Keratinocyte (primary cell): ENCODE results near the gene MTSS2. TPM values are rescaled to one million over a fixed set of nuclear protein-coding genes. Genes with fewer than 3 reads are reported as not detected.
A peak's percentile ranks its signal among the peaks of the same experiment; 100 is the strongest.

Experiments used
- DNase-seq: peaks from one replicate; pipeline ENCODE4 v3.0.0-alpha.2; 2011; ENCODE audit warnings: low read depth, missing footprints, low spot score
- FAIRE-seq: peaks from 2 replicates; lab custom pipeline; 2011; peaks lifted over from hg19 to GRCh38; lab: Jason Lieb, UNC
- H2AFZ ChIP-seq: 2 replicates; pipeline ENCODE4 v1.6.0; 2012; ENCODE audit warnings: low read length, control low read depth, inconsistent platforms; ENCODE audit not compliant: control insufficient read depth
- H3K27ac ChIP-seq: 2 replicates; pipeline ENCODE4 v1.5.1; 2011; ENCODE audit warnings: low read length; ENCODE audit not compliant: control insufficient read depth, insufficient read depth
- H3K27me3 ChIP-seq: 3 replicates; pipeline ENCODE4 v1.6.0; 2011; ENCODE audit warnings: low read length; ENCODE audit not compliant: control insufficient read depth, insufficient read depth; ENCODE audit errors: extremely low read depth
- H3K36me3 ChIP-seq, 2 experiments: 2 replicates in 1 of 2; 3 replicates in 1 of 2; pipeline ENCODE4 v1.5.1; 2011; ENCODE audit warnings: low read length in 2 of 2, mild to moderate bottlenecking in 1 of 2; ENCODE audit not compliant: control insufficient read depth in 2 of 2, insufficient read depth in 2 of 2; ENCODE audit errors: extremely low read depth in 1 of 2
- H3K4me1 ChIP-seq: 3 replicates; pipeline ENCODE4 v1.5.1; 2011; ENCODE audit warnings: low read length; ENCODE audit not compliant: control insufficient read depth, insufficient read depth; ENCODE audit errors: extremely low read depth
- H3K4me2 ChIP-seq: 3 replicates; pipeline ENCODE4 v1.6.0; 2011; ENCODE audit warnings: low read depth, low read length; ENCODE audit not compliant: control insufficient read depth, insufficient read depth; ENCODE audit errors: extremely low read depth
- H3K4me3 ChIP-seq, 3 experiments: fragments of 200-600 bp in 1 of 3; sonication (generic) in 1 of 3; 2 replicates in 2 of 3; 3 replicates in 1 of 3; pipeline ENCODE4 v1.5.1; 2011 to 2016; ENCODE audit warnings: low read length in 3 of 3, mild to moderate bottlenecking in 3 of 3, control low read depth in 2 of 3, inconsistent platforms in 1 of 3, low read depth in 1 of 3, mixed read lengths in 1 of 3, mixed run types in 1 of 3, moderate library complexity in 1 of 3; ENCODE audit not compliant: control insufficient read depth in 2 of 3, insufficient read depth in 2 of 3; ENCODE audit errors: extremely low read depth in 1 of 3
- H3K79me2 ChIP-seq: 2 replicates; pipeline ENCODE4 v1.6.0; 2012; ENCODE audit warnings: low read length; ENCODE audit not compliant: control insufficient read depth, insufficient read depth
- H3K9ac ChIP-seq: 3 replicates; pipeline ENCODE4 v1.6.0; 2011; ENCODE audit warnings: low read length; ENCODE audit not compliant: control insufficient read depth, insufficient read depth; ENCODE audit errors: extremely low read depth
- H3K9me1 ChIP-seq: 3 replicates; pipeline ENCODE4 v1.6.0; 2011; ENCODE audit warnings: low read length; ENCODE audit not compliant: control insufficient read depth, insufficient read depth; ENCODE audit errors: extremely low read depth
- H3K9me3 ChIP-seq: 2 replicates; pipeline ENCODE4 v1.5.1; 2012; ENCODE audit warnings: low read depth, low read length; ENCODE audit not compliant: control insufficient read depth
- H4K20me1 ChIP-seq: 3 replicates; pipeline ENCODE4 v1.6.0; 2011; ENCODE audit warnings: low read length; ENCODE audit not compliant: control insufficient read depth, insufficient read depth; ENCODE audit errors: extremely low read depth
- EZH2 ChIP-seq: IDR thresholded peaks from one replicate; pipeline ENCODE4 v1.6.1; 2012; ENCODE audit warnings: inconsistent platforms, mild to moderate bottlenecking, low read length, moderate library complexity
- dilution Hi-C: fragments of 300-500 bp; cut with MboI; formaldehyde crosslinking; loops from one replicate; pipeline ENCODE4 v1.7.0; 2020; ENCODE audit warnings: low sequenced_read_pairs; ENCODE audit not compliant: extremely low pct_ligation_motif_present
- polyA plus RNA-seq, 5 experiments: library from polyadenylated mRNA; depleted of rRNA in 3 of 5; stranded (reverse) in 3 of 5; stranded (forward) in 1 of 5; unstranded in 1 of 5; fragments of >200 nt; gene quantifications; 1 replicate in 1 of 5; 2 replicates in 3 of 5; 3 replicates in 1 of 5; pipeline versions ENCODE4 v1.2.1 to v1.2.3, GENCODE V29; 2011 to 2012; ENCODE audit warnings: missing spikeins in 2 of 5, low read depth in 1 of 5, low replicate concordance in 1 of 5
- TF ChIP-seq, protein P1 (sequence below), 3 experiments: IDR thresholded peaks in 1 of 3; conservative IDR thresholded peaks in 1 of 3; optimal IDR thresholded peaks in 1 of 3; 2 replicates in 2 of 3; 3 replicates in 1 of 3; pipeline versions ENCODE3 to v1.5.1; 2011; ENCODE audit warnings: low read length in 3 of 3, mild to moderate bottlenecking in 3 of 3, moderate library complexity in 2 of 3, control low read depth in 1 of 3, inconsistent platforms in 1 of 3; ENCODE audit not compliant: insufficient read depth in 2 of 3; ENCODE audit errors: extremely low read depth in 1 of 3

MTSS2 gene
- polyA plus RNA-seq, 1 donor (not counting 4 experiments of a cell fraction or from before 2014, with no cell fraction given) = 13.3 TPM

- no peaks in the 10 kb centered on the region for H4K20me1 ChIP-seq
- no peaks in the 10 kb centered on the region for H3K27me3 ChIP-seq
- H3K4me1 ChIP-seq = peaks cover 58% of the 10 kb centered on the region
- H3K9ac ChIP-seq = peak overlapping the region; percentile 44
- no peaks in the 10 kb centered on the region for H3K79me2 ChIP-seq
- peaks cover under 1 to 1% of the 10 kb centered on the region in 2 experiments for H3K36me3 ChIP-seq
- H2AFZ ChIP-seq = no peak overlapping the region
- FAIRE-seq = peak; percentile 96
- peak overlapping the region; percentile 39 for H3K27ac ChIP-seq
- peak overlapping the region; percentile 52 for H3K4me2 ChIP-seq
- dilution Hi-C loops = no loop called here
- DNase-seq = peak; percentile 77
- TF ChIP-seq, protein P1, sequence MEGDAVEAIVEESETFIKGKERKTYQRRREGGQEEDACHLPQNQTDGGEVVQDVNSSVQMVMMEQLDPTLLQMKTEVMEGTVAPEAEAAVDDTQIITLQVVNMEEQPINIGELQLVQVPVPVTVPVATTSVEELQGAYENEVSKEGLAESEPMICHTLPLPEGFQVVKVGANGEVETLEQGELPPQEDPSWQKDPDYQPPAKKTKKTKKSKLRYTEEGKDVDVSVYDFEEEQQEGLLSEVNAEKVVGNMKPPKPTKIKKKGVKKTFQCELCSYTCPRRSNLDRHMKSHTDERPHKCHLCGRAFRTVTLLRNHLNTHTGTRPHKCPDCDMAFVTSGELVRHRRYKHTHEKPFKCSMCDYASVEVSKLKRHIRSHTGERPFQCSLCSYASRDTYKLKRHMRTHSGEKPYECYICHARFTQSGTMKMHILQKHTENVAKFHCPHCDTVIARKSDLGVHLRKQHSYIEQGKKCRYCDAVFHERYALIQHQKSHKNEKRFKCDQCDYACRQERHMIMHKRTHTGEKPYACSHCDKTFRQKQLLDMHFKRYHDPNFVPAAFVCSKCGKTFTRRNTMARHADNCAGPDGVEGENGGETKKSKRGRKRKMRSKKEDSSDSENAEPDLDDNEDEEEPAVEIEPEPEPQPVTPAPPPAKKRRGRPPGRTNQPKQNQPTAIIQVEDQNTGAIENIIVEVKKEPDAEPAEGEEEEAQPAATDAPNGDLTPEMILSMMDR (optimal IDR thresholded peaks at IDR 0.05 in 1 of 3, IDR thresholded peaks at IDR 0.05 in 1 of 3, conservative IDR thresholded peaks at IDR 0.05 in 1 of 3; ENCODE audit: extremely low read depth in 1 of 3, insufficient read depth in 2 of 3, low read length in 3 of 3) = no peak
- TF ChIP-seq EZH2 = no peak
- no peaks in the 10 kb centered on the region for H3K9me3 ChIP-seq
- H3K9me1 ChIP-seq = no peaks in the 10 kb centered on the region
- H3K4me3 ChIP-seq = peak overlapping the region in 1 of 3 experiments; percentile 2
Observed at GRCh38 chr16:70694088-70694867, 8.4 kb upstream of the MTSS2 start.

- Histone ChIP-seq H3K9ac (peak overlapping the region; percentile 44), H3K79me2 (no peaks in the 10 kb centered on the region), H3K27me3 (no peaks in the 10 kb centered on the region), H3K27ac (peak overlapping the region; percentile 39), H3K9me1 (no peaks in the 10 kb centered on the region), H4K20me1 (no peaks in the 10 kb centered on the region), H3K4me2 (peak overlapping the region; percentile 37), H3K9me3 (no peaks in the 10 kb centered on the region), H3K4me3 (no peak overlapping the region), H2AFZ (peak overlapping the region; percentile 10), H3K36me3 (no peaks in the 10 kb centered on the region), H3K4me1 (peaks cover 58% of the 10 kb centered on the region)
- TF ChIP-seq, protein P1 (optimal IDR thresholded peaks at IDR 0.05 in 1 of 3, IDR thresholded peaks at IDR 0.05 in 1 of 3, conservative IDR thresholded peaks at IDR 0.05 in 1 of 3; ENCODE audit: extremely low read depth in 1 of 3, insufficient read depth in 2 of 3, low read length in 3 of 3) = no peak
- no peak for TF ChIP-seq EZH2
- DNase-seq (no peak), FAIRE-seq (no peak)
- dilution Hi-C loops = no loop called here
Observed at GRCh38 chr16:70692873-70693671, 7.2 kb upstream of the MTSS2 start.
